HepG2 (cell line): ENCODE results near the gene CCDC117. TPM values are rescaled to one million over a fixed set of nuclear protein-coding genes. Genes with fewer than 3 reads are reported as not detected.

ENCODE experiments used
- FOSL1 ChIP-seq: sonication (generic); formaldehyde crosslinking; IDR thresholded peaks from 2 replicates; pipeline ENCODE4 v1.9.0; 2021; ENCODE audit warnings: missing genetic modification reagents, borderline replicate concordance
- FOSL2 ChIP-seq: sonication (generic); formaldehyde crosslinking; IDR thresholded peaks from 2 replicates; pipeline ENCODE4 v1.4.0; 2020; ENCODE audit warnings: missing genetic modification reagents
- KMT2A ChIP-seq: sonication (generic); formaldehyde crosslinking; IDR thresholded peaks from 2 replicates; pipeline ENCODE4 v1.4.0; 2020; ENCODE audit warnings: missing genetic modification reagents
- MAFF ChIP-seq: IDR thresholded peaks from 2 replicates; pipeline ENCODE4 v1.6.1; 2011; ENCODE audit warnings: low read depth, low read length, improper control_type of control experiment
- POGZ ChIP-seq: sonication (generic); formaldehyde crosslinking; IDR thresholded peaks from 2 replicates; pipeline ENCODE4 v1.4.0; 2020; ENCODE audit warnings: mild to moderate bottlenecking, missing genetic modification reagents
- SRSF9 ChIP-seq: fragments of 200-400 bp; formaldehyde crosslinking; IDR thresholded peaks from 2 replicates; pipeline ENCODE4 v1.6.1; 2018; ENCODE audit warnings: borderline replicate concordance, mild to moderate bottlenecking, low read depth, low read length; ENCODE audit not compliant: insufficient read depth, poor library complexity, severe bottlenecking
- TFAP4 ChIP-seq: sonication (generic); IDR thresholded peaks from 2 replicates; pipeline ENCODE4 v1.6.1; 2016; ENCODE audit warnings: low read depth, borderline replicate concordance
- ZBTB7B ChIP-seq: sonication (generic); formaldehyde crosslinking; IDR thresholded peaks from 2 replicates; pipeline ENCODE4 v1.4.0; 2020; ENCODE audit warnings: missing genetic modification reagents
- ZMYM2 ChIP-seq: sonication (generic); formaldehyde crosslinking; IDR thresholded peaks from 2 replicates; pipeline ENCODE4 v1.8.0; 2022; ENCODE audit warnings: mild to moderate bottlenecking, missing genetic modification reagents
- ZNF225 ChIP-seq: sonication (generic); formaldehyde crosslinking; IDR thresholded peaks from 2 replicates; pipeline ENCODE4 v1.4.0; 2020; ENCODE audit warnings: mild to moderate bottlenecking, missing genetic modification reagents
- ZNF260 ChIP-seq: sonication (generic); formaldehyde crosslinking; IDR thresholded peaks from 2 replicates; pipeline ENCODE4 v1.4.0; 2020; ENCODE audit warnings: missing genetic modification reagents, low read depth, mild to moderate bottlenecking, borderline replicate concordance
- ZNF619 ChIP-seq: sonication (generic); formaldehyde crosslinking; IDR thresholded peaks from 2 replicates; pipeline ENCODE4 v1.4.0; 2020; ENCODE audit warnings: mild to moderate bottlenecking, missing genetic modification reagents
- ZNF746 ChIP-seq: sonication (generic); formaldehyde crosslinking; IDR thresholded peaks from 2 replicates; pipeline ENCODE4 v1.8.0; 2022; ENCODE audit warnings: mild to moderate bottlenecking, missing genetic modification reagents
- ZNF749 ChIP-seq: sonication (generic); formaldehyde crosslinking; IDR thresholded peaks from 2 replicates; pipeline ENCODE4 v1.8.0; 2022; ENCODE audit warnings: mild to moderate bottlenecking, missing genetic modification reagents, moderate library complexity, borderline replicate concordance
- ZNF761 ChIP-seq: sonication (generic); formaldehyde crosslinking; conservative IDR thresholded peaks from 2 replicates; pipeline ENCODE4 v1.4.0; 2020; ENCODE audit warnings: mild to moderate bottlenecking, missing genetic modification reagents
- ZNF772 ChIP-seq: sonication (generic); formaldehyde crosslinking; IDR thresholded peaks from 2 replicates; pipeline ENCODE4 v1.5.0; 2020; ENCODE audit warnings: mild to moderate bottlenecking, missing genetic modification reagents
- ZNF841 ChIP-seq: sonication (generic); formaldehyde crosslinking; IDR thresholded peaks from 2 replicates; pipeline ENCODE4 v1.8.1; 2023; ENCODE audit warnings: missing genetic modification reagents, borderline replicate concordance
- ZSCAN9 ChIP-seq: IDR thresholded peaks from 2 replicates; pipeline ENCODE4 v1.6.1; 2016; ENCODE audit warnings: borderline replicate concordance
- polyA plus RNA-seq, 8 experiments: library from polyadenylated mRNA; depleted of rRNA in 3 of 8; stranded (reverse) in 7 of 8; unstranded in 1 of 8; fragments of >200 nt; fragmentation: Illumina TruSeq in 4 of 8; extraction: Trizol in 4 of 8; gene quantifications; 2 replicates each; pipeline versions ENCODE4 v1.2.1 to v1.2.3, GENCODE V29; 2011 to 2016; ENCODE audit warnings: low read depth in 4 of 8, missing spikeins in 1 of 8, mixed read lengths in 1 of 8; ENCODE audit not compliant: insufficient read depth in 1 of 8
- total RNA-seq, 5 experiments: library from RNA; depleted of rRNA; stranded (reverse); fragments of >200 nt; fragmentation: Illumina TruSeq; extraction: Trizol; gene quantifications; 2 replicates each; pipeline ENCODE4 v1.2.3, GENCODE V29; 2016; ENCODE audit warnings: low read depth in 1 of 5

Gene CCDC117
- total and polyA plus RNA-seq, 2 of the 13 experiments (the other 11 are each of a cell fraction or from before 2014, with no cell fraction given) = 12.6 to 34.2 TPM

- TF ChIP-seq ZNF746 (CRISPR knock-in tag) (no peak), TFAP4 (peak; percentile 80; the same call in 1 of the 2 replicates), MAFF (no peak), FOSL1 (CRISPR knock-in tag) (peak; percentile 76; the same call in 1 of the 2 replicates), ZSCAN9 (CRISPR knock-in tag) (peak; percentile 36), FOSL2 (CRISPR knock-in tag) (peak; percentile 97; the same call in 1 of the 2 replicates), SRSF9 (no peak), ZNF260 (CRISPR knock-in tag) (no peak), POGZ (CRISPR knock-in tag) (peak; percentile 59; the same call in 1 of the 2 replicates), ZMYM2 (CRISPR knock-in tag) (peak; percentile 76; the same call in 1 of the 2 replicates), ZNF772 (CRISPR knock-in tag) (0 out of 2 replicates have a peak, but pooled peaks have one; percentile 40), ZBTB7B (CRISPR knock-in tag) (0 out of 2 replicates have a peak, but pooled peaks have one; percentile 33), ZNF761 (CRISPR knock-in tag) (0 out of 2 replicates have a peak, but pooled peaks have one; percentile 25), KMT2A (CRISPR knock-in tag) (0 out of 2 replicates have a peak, but pooled peaks have one; percentile 37), ZNF619 (CRISPR knock-in tag) (0 out of 2 replicates have a peak, but pooled peaks have one; percentile 4), ZNF841 (CRISPR knock-in tag) (no peak), ZNF749 (CRISPR knock-in tag) (peak; percentile 60; the same call in 1 of the 2 replicates), ZNF225 (CRISPR knock-in tag) (no peak)
Measured at GRCh38 chr22:28741200-28741784, 31.2 kb upstream of the CCDC117 start (continued).
